ENCODE results near the gene METTL24.

METTL24 gene

GRCh38 chr6:110341067-110341466 is 17.1 kb downstream of the METTL24 start:
- TF ChIP-seq CTCF (IDR thresholded peaks at IDR 0.05), result no peak

- no peak for TF ChIP-seq CTCF (IDR thresholded peaks at IDR 0.05)
Observed at GRCh38 chr6:110340392-110340965, 17.7 kb downstream of the METTL24 start.

- no peak for TF ChIP-seq CTCF (IDR thresholded peaks at IDR 0.05)
Observed at GRCh38 chr6:110338820-110339470, 19.2 kb downstream of the METTL24 start.

GRCh38 chr6:110337486-110337885 is 20.7 kb downstream of the METTL24 start:
- TF ChIP-seq CTCF (IDR thresholded peaks at IDR 0.05), result no peak

- no peak for TF ChIP-seq CTCF (IDR thresholded peaks at IDR 0.05)
Observed at GRCh38 chr6:110334423-110335180, 23.5 kb downstream of the METTL24 start.

GRCh38 chr6:110332281-110332680 is 25.9 kb downstream of the METTL24 start:
- TF ChIP-seq CTCF (IDR thresholded peaks at IDR 0.05), result no peak

GRCh38 chr6:110331816-110332215 is 26.3 kb downstream of the METTL24 start:
- no peak for TF ChIP-seq CTCF (IDR thresholded peaks at IDR 0.05)

Measured in LNCAP (cell line).